SK-N-SH (cell line): Measurements from ENCODE around the gene GARNL3. TPM values are rescaled to one million over a fixed set of nuclear protein-coding genes. Genes with fewer than 3 reads are reported as not detected.

ENCODE experiments used
- CTCF ChIA-PET: fragments of 300-600, 350-600 bp; formaldehyde crosslinking; extraction: SDS; loops from one replicate; lab custom pipeline; 2021; lab: Yijun Ruan, JAX
- POLR2A ChIA-PET: fragments of 350-600 bp; sonication (Branson Sonifier 250); formaldehyde crosslinking; extraction: SDS; loops from one replicate; lab custom pipeline; 2020; ENCODE audit warnings: antibody characterized with exemption, inconsistent platforms; lab: Yijun Ruan, JAX
- DNase-seq: peaks from one replicate; pipeline ENCODE4 v3.0.0; 2012
- H2AFZ ChIP-seq: fragments of 200-600 bp; sonication (generic); 2 replicates; pipeline ENCODE4 v1.8.1; 2016; ENCODE audit warnings: antibody characterized with exemption, mild to moderate bottlenecking, low read depth
- H3F3A ChIP-seq: fragments of 200-600 bp; sonication (generic); replicated peaks from 2 replicates; pipeline ENCODE3; 2016; ENCODE audit warnings: antibody characterized with exemption, mild to moderate bottlenecking; ENCODE audit not compliant: insufficient read depth
- H3K27ac ChIP-seq, 2 experiments: fragments of 200-500 bp in 1 of 2; fragments of 200-600 bp in 1 of 2; sonication (Bioruptor generic) in 1 of 2; sonication (generic), shearing (Covaris generic) in 1 of 2; 2 replicates each; pipeline versions ENCODE4 v1.5.1 to v1.6.1; 2014 to 2016; ENCODE audit warnings: low read depth in 2 of 2, inconsistent platforms in 1 of 2, low read length in 1 of 2, mild to moderate bottlenecking in 1 of 2, mixed read lengths in 1 of 2
- H3K27me3 ChIP-seq: fragments of 200-600 bp; sonication (generic), shearing (Covaris generic); 2 replicates; pipeline ENCODE4 v1.6.1; 2016; ENCODE audit warnings: mixed run types; ENCODE audit not compliant: insufficient read depth
- H3K36me3 ChIP-seq, 2 experiments: fragments of 200-500 bp in 1 of 2; fragments of 200-600 bp in 1 of 2; sonication (Bioruptor generic) in 1 of 2; sonication (generic) in 1 of 2; replicated peaks in 1 of 2; 2 replicates each; pipeline versions ENCODE3 to v1.5.1; 2014 to 2016; ENCODE audit warnings: low read length in 1 of 2, mild to moderate bottlenecking in 1 of 2; ENCODE audit not compliant: insufficient read depth in 2 of 2, control insufficient read depth in 1 of 2
- H3K4me1 ChIP-seq, 2 experiments: fragments of 200-500 bp in 1 of 2; fragments of 200-600 bp in 1 of 2; sonication (Bioruptor generic) in 1 of 2; sonication (generic), shearing (Covaris generic) in 1 of 2; 2 replicates each; pipeline versions ENCODE4 v1.5.1 to v1.6.1; 2014 to 2016; ENCODE audit warnings: low read depth in 1 of 2, low read length in 1 of 2, mixed run types in 1 of 2; ENCODE audit not compliant: insufficient read depth in 2 of 2, control insufficient read depth in 1 of 2
- H3K4me2 ChIP-seq: fragments of 200-600 bp; sonication (generic), shearing (Covaris generic); 2 replicates; pipeline ENCODE4 v1.6.1; 2017; ENCODE audit warnings: mixed run types
- H3K4me3 ChIP-seq, 2 experiments: fragments of 200-500 bp in 1 of 2; fragments of 200-600 bp in 1 of 2; sonication (Bioruptor generic) in 1 of 2; sonication (generic), shearing (Covaris generic) in 1 of 2; 2 replicates each; pipeline versions ENCODE4 v1.5.1 to v1.8.1; 2014 to 2016; ENCODE audit warnings: low read depth in 2 of 2, inconsistent platforms in 1 of 2, low read length in 1 of 2, mild to moderate bottlenecking in 1 of 2, mixed read lengths in 1 of 2, moderate library complexity in 1 of 2
- H3K79me2 ChIP-seq: fragments of 200-600 bp; sonication (generic); 2 replicates; pipeline ENCODE4 v1.8.1; 2017; ENCODE audit warnings: mild to moderate bottlenecking; ENCODE audit not compliant: insufficient read depth
- H3K9ac ChIP-seq: fragments of 200-600 bp; sonication (generic); 2 replicates; pipeline ENCODE4 v1.6.1; 2017; ENCODE audit warnings: mixed run types
- H3K9me2 ChIP-seq: fragments of 200-600 bp; sonication (generic); 2 replicates; pipeline ENCODE4 v1.6.1; 2017; ENCODE audit warnings: mixed run types
- H3K9me3 ChIP-seq: fragments of 200-600 bp; sonication (generic); 2 replicates; pipeline ENCODE4 v1.6.1; 2017; ENCODE audit warnings: mixed run types, mild to moderate bottlenecking, moderate library complexity
- H4K20me1 ChIP-seq: fragments of 200-600 bp; sonication (generic); 2 replicates; pipeline ENCODE4 v1.6.1; 2017; ENCODE audit warnings: mild to moderate bottlenecking, mixed run types; ENCODE audit not compliant: insufficient read depth
- EZH2phosphoT487 ChIP-seq: fragments of 200-600 bp; sonication (generic); IDR thresholded peaks from 2 replicates; pipeline ENCODE4 v1.6.1; 2017; ENCODE audit warnings: low read depth, mixed run types, mild to moderate bottlenecking, antibody characterized with exemption, moderate library complexity, borderline replicate concordance
- FOXM1 ChIP-seq: IDR thresholded peaks from 2 replicates; pipeline ENCODE4 v1.4.0; 2012; ENCODE audit warnings: low read depth, mild to moderate bottlenecking
- MXI1 ChIP-seq: IDR thresholded peaks from 2 replicates; pipeline ENCODE4 v1.6.1; 2012; ENCODE audit warnings: mild to moderate bottlenecking, low read depth, low read length, improper control_type of control experiment
- NFIC ChIP-seq: IDR thresholded peaks from 2 replicates; pipeline ENCODE4 v1.4.0; 2012; ENCODE audit warnings: borderline replicate concordance
- RAD21 ChIP-seq: IDR thresholded peaks from 2 replicates; pipeline ENCODE4 v1.6.1; 2012; ENCODE audit warnings: mild to moderate bottlenecking, low read length
- SMC3 ChIP-seq: IDR thresholded peaks from 2 replicates; pipeline ENCODE4 v1.6.1; 2012; ENCODE audit warnings: low read depth, low read length, improper control_type of control experiment
- TAF1 ChIP-seq: IDR thresholded peaks from 2 replicates; pipeline ENCODE4 v1.6.1; 2012; ENCODE audit warnings: low read depth, mild to moderate bottlenecking, low read length, moderate library complexity, borderline replicate concordance
- TCF12 ChIP-seq: IDR thresholded peaks from 2 replicates; pipeline ENCODE4 v1.4.0; 2012
- TEAD4 ChIP-seq: IDR thresholded peaks from 2 replicates; pipeline ENCODE4 v1.4.0; 2012; ENCODE audit warnings: mild to moderate bottlenecking, borderline replicate concordance; ENCODE audit not compliant: insufficient read depth
- WGBS: methylation state at CpG from one replicate; pipeline ENCODE4 v1.1.6; 2017; ENCODE audit warnings: low lambda C conversion rate; 5-methylcytosine and 5-hydroxymethylcytosine counted together
- polyA plus RNA-seq, 3 experiments: library from polyadenylated mRNA; depleted of rRNA; stranded (reverse); fragments of >200 nt; gene quantifications; 2 replicates each; pipeline ENCODE4 v1.2.3, GENCODE V29; 2012
- TF ChIP-seq, protein P1 (sequence below): IDR thresholded peaks from 2 replicates; pipeline ENCODE4; 2012
- TF ChIP-seq, protein P2 (sequence below): fragments of 200-600 bp; sonication (generic); IDR thresholded peaks from 2 replicates; pipeline ENCODE4 v1.6.1; 2017; ENCODE audit warnings: antibody characterized with exemption, mild to moderate bottlenecking, moderate library complexity
- TF ChIP-seq, protein P3 (sequence below): IDR thresholded peaks from 2 replicates; pipeline ENCODE4 v1.4.0; 2012; ENCODE audit warnings: low read depth, borderline replicate concordance

GARNL3 gene
- polyA plus RNA-seq, 1 of the 3 experiments (the other 2 are of a cell fraction): 9.1 TPM

GRCh38 chr9:127311239-127311741 is 46.7 kb downstream of the GARNL3 start:
- Histone ChIP-seq H3K9ac (no peak overlapping the region), H3K4me1 (peaks cover 3% of the 10 kb centered on the region in 2 experiments; a peak in 2 of 4 replicates), H3K79me2 (no peaks in the 10 kb centered on the region), H3F3A (peaks cover 12% of the 10 kb centered on the region), H3K4me2 (peak overlapping the region; percentile 44), H3K27me3 (no peaks in the 10 kb centered on the region), H3K9me2 (no peaks in the 10 kb centered on the region), H3K9me3 (no peaks in the 10 kb centered on the region), H3K27ac (peak overlapping the region; percentile 46 to 58), H2AFZ (peak overlapping the region; percentile 68; the same call in 1 of the 2 replicates), H4K20me1 (no peaks in the 10 kb centered on the region), H3K4me3 (no peak overlapping the region), H3K36me3 (peaks cover 0 to 6% of the 10 kb centered on the region in 2 experiments)
- POLR2A ChIA-PET: no interaction called here
- CTCF ChIA-PET: interaction anchor here (1.0 to 1.7 kb wide), 3 partner anchors 10 to 37 kb away, joined by 3 to 4 read pairs (median 4); no protein-coding TSS in a partner anchor
- DNase-seq: no peak
- WGBS: 39% methylated on average over 5 of the region's 5 CpGs
- TF ChIP-seq NFIC: no peak; the same call in 1 of the 2 replicates
- peak; percentile 20; the same call in 1 of the 2 replicates for TF ChIP-seq SMC3
- no peak for TF ChIP-seq EZH2phosphoT487
- TF ChIP-seq TCF12: peak; percentile 77
- TF ChIP-seq, protein P1, sequence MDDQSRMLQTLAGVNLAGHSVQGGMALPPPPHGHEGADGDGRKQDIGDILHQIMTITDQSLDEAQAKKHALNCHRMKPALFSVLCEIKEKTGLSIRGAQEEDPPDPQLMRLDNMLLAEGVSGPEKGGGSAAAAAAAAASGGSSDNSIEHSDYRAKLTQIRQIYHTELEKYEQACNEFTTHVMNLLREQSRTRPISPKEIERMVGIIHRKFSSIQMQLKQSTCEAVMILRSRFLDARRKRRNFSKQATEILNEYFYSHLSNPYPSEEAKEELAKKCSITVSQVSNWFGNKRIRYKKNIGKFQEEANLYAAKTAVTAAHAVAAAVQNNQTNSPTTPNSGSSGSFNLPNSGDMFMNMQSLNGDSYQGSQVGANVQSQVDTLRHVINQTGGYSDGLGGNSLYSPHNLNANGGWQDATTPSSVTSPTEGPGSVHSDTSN: peak; percentile 34
- TF ChIP-seq, protein P2, sequence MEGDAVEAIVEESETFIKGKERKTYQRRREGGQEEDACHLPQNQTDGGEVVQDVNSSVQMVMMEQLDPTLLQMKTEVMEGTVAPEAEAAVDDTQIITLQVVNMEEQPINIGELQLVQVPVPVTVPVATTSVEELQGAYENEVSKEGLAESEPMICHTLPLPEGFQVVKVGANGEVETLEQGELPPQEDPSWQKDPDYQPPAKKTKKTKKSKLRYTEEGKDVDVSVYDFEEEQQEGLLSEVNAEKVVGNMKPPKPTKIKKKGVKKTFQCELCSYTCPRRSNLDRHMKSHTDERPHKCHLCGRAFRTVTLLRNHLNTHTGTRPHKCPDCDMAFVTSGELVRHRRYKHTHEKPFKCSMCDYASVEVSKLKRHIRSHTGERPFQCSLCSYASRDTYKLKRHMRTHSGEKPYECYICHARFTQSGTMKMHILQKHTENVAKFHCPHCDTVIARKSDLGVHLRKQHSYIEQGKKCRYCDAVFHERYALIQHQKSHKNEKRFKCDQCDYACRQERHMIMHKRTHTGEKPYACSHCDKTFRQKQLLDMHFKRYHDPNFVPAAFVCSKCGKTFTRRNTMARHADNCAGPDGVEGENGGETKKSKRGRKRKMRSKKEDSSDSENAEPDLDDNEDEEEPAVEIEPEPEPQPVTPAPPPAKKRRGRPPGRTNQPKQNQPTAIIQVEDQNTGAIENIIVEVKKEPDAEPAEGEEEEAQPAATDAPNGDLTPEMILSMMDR: peak; percentile 70
- TF ChIP-seq TEAD4: no peak
- TF ChIP-seq RAD21: peak; percentile 40

DNA sequence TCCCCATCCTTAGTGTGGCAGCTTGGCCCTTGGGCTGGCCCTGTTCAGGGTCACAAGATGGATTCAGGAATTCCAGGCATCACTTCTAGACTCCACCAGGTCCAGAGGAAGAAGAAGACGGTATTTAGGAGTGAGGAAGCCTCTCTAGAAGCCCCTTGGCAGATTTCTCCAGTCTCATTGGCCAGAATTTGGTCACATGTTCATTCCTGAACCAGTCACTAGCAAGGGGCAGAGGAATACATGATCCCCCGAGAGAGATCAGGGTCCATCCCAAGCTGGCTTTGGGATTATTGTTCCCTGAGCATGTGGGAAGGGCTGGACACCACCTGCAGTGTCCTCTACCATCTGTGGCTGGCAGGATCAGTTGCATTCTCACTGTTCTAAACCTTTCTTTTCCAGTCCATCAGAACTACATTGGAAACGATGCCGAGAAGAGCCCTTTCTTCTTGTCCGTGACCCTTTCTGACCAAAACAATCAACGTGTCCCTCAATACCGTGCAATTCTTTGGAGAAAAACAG is 48.5 kb downstream of the GARNL3 start:
- no peaks in the 10 kb centered on the region for H4K20me1 ChIP-seq
- DNase-seq: no peak
- H3K4me2 ChIP-seq: no peak overlapping the region
- no peak overlapping the region for H3K4me3 ChIP-seq
- H3K9ac ChIP-seq: no peak overlapping the region
- H3K9me2 ChIP-seq: no peaks in the 10 kb centered on the region
- no peak for TF ChIP-seq MXI1
- TF ChIP-seq, protein P3, sequence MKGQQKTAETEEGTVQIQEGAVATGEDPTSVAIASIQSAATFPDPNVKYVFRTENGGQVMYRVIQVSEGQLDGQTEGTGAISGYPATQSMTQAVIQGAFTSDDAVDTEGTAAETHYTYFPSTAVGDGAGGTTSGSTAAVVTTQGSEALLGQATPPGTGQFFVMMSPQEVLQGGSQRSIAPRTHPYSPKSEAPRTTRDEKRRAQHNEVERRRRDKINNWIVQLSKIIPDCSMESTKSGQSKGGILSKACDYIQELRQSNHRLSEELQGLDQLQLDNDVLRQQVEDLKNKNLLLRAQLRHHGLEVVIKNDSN: no peak
- no peak for TF ChIP-seq FOXM1
- TF ChIP-seq TAF1: no peak
- TF ChIP-seq, all 33 proteins: peak for 0
- H3K9me3 ChIP-seq: no peaks in the 10 kb centered on the region
- H3K4me1 ChIP-seq: peaks cover under 1 to 8% of the 10 kb centered on the region in 2 experiments; a peak in 3 of 4 replicates
- H3K27ac ChIP-seq: no peak overlapping the region
- H3F3A ChIP-seq: peaks cover 28% of the 10 kb centered on the region
- no peak overlapping the region for H2AFZ ChIP-seq
- POLR2A ChIA-PET: no interaction called here
- H3K36me3 ChIP-seq: peaks cover 0 to 10% of the 10 kb centered on the region in 2 experiments
- 92% methylated on average over 7 of the region's 7 CpGs for WGBS
- no peaks in the 10 kb centered on the region for H3K27me3 ChIP-seq
- no peaks in the 10 kb centered on the region for H3K79me2 ChIP-seq
- CTCF ChIA-PET: interaction anchor here (0.6 to 1.7 kb wide), 2 partner anchors 29 to 544 kb away, joined by 3 to 4 read pairs; no protein-coding TSS in a partner anchor
